GM12801 (cell line): ENCODE measurements around the gene LY6G6D.

Experiments used
- CTCF ChIP-seq: IDR thresholded peaks from one replicate; pipeline ENCODE4 v1.5.1; 2011; ENCODE audit warnings: control low read depth; ENCODE audit not compliant: insufficient read length; ENCODE audit errors: extremely low read depth

The LY6G6D gene

GRCh38 chr6:31761343-31761742 is 46.2 kb downstream of the LY6G6D start:
- TF ChIP-seq CTCF, result no peak

GRCh38 chr6:31762356-31762755 is 47.2 kb downstream of the LY6G6D start, which contains the start of gene SAPCD1:
Gene SAPCD1 (plus strand): TSS chr6:31762656. CDS start chr6:31763055, 399 bp downstream.
- TF ChIP-seq CTCF, result no peak

GRCh38 chr6:31762878-31763618 is 47.9 kb downstream of the LY6G6D start:
- no peak for TF ChIP-seq CTCF

GRCh38 chr6:31763619-31763940 is 48.4 kb downstream of the LY6G6D start:
- no peak for TF ChIP-seq CTCF

GRCh38 chr6:31764198-31764597 is 49.0 kb downstream of the LY6G6D start:
- TF ChIP-seq CTCF, result no peak

GRCh38 chr6:31765559-31765909 is 50.4 kb downstream of the LY6G6D start:
- no peak for TF ChIP-seq CTCF

GRCh38 chr6:31765910-31766794 is 51.0 kb downstream of the LY6G6D start:
- TF ChIP-seq CTCF, result no peak
